Activated CD4-positive, alpha-beta memory T cell treated with anti-CD3 and anti-CD28 coated beads, Interleukin-2, amount 10 ng/mL, durations not matched to agents 7 days and 5 days (primary cell): ENCODE results near the gene RBM20. TPM values are rescaled to one million over a fixed set of nuclear protein-coding genes. Genes with fewer than 3 reads are reported as not detected.

Experiments
- CTCF ChIA-PET: fragments of 350-600 bp; sonication (Branson Sonifier 250); formaldehyde crosslinking; loops from one replicate; lab custom pipeline; 2021; ENCODE audit warnings: antibody characterized with exemption, inconsistent platforms; lab: Charles Lee
- POLR2A ChIA-PET: fragments of 350-600 bp; sonication (Branson Sonifier 250); formaldehyde crosslinking; loops from one replicate; lab custom pipeline; 2021; ENCODE audit warnings: antibody characterized with exemption; lab: Charles Lee
- DNase-seq: peaks from one replicate; pipeline ENCODE4 v3.0.0-alpha.2; 2020
- H3K27ac Mint-ChIP-seq: one replicate; pipeline ENCODE4 v1.8.0; 2021; ENCODE audit warnings: mild to moderate bottlenecking, mixed read lengths
- H3K27me3 Mint-ChIP-seq: one replicate; pipeline ENCODE4 v1.8.0; 2021; ENCODE audit warnings: mixed read lengths
- H3K36me3 Mint-ChIP-seq: one replicate; pipeline ENCODE4 v1.8.0; 2021; ENCODE audit warnings: low read depth, mixed read lengths
- H3K4me1 Mint-ChIP-seq: one replicate; pipeline ENCODE4 v1.8.0; 2021; ENCODE audit warnings: mixed read lengths
- H3K4me3 Mint-ChIP-seq: one replicate; pipeline ENCODE4 v1.8.0; 2021; ENCODE audit warnings: mild to moderate bottlenecking, mixed read lengths
- H3K9me3 Mint-ChIP-seq: one replicate; pipeline ENCODE4 v1.8.0; 2021; ENCODE audit warnings: mixed read lengths
- total RNA-seq, 2 experiments: library from RNA; stranded (reverse); gene quantifications; one replicate each; pipeline ENCODE4 v1.2.3, GENCODE V29; 2021

The RBM20 gene
- total RNA-seq, 2 experiments from 2014 or later = 0.03 TPM; not detected in 1

DNA sequence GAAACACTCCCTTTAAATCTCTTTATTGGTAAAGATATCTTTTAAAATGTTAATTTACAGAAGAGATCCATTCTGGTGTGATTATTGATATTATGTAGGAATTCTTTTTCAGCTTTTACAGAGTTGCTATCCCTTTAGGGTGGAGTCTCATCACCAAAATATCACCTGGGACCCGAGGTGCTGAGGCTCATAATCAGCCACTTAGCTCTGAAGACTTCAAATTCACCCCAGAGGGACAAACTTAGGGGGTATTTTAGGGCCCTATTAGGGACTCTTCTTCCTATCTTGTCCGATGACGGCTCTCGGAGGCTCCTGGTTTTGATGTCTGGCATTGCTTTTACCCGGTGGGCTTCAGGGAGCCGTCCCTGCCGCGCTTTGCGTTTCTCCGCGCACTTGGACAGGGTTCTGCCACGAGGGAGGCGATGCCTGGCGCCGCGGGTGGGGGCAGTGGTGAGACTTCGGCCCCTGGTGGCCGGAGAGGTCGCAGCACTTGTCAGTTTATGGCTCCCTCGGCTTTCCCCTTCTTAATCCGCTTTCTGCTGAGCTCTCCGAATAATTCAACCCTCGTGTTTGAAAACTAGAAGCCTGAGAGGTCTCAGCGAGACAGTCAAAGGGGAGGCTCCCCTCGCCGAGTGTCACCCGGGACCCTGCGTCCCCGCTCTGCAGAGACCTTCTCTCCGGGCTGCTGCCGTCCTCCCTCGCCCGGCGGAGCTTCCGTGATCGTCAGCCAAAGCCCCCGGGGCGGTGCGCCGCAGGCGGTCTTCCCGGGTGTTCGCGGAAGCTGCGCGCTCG, 27.8 kb downstream of the RBM20 start:
- peaks cover 25% of the 10 kb centered on the region for H3K27me3 Mint-ChIP-seq

DNA sequence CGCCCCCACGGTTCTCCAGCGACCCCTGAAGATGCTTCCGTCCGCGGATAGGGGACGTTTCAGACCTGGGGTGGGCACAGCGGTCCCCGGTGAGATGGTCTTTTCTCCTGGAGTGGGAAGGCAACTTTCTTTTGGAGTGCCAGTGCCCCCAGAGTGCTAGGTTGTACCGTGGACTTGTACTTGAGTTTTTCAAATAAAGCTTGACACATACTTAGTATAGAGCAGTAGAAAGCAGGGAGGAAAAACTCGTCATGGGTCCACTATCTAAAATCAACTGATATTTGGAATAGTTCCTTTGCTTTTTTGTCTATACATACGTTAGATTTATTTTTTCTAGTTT, 28.4 kb downstream of the RBM20 start:
- DNase-seq = no peak
- ChIA-PET CTCF (interaction anchor here (0.6 to 3.4 kb wide), 42 partner anchors 8 to 674 kb away, joined by 3 to 31 read pairs (median 4); partner anchors contain the start of genes BBIP1, PDCD4, RBM20 and SHOC2), POLR2A (interaction anchor here (0.6 to 1.2 kb wide), 3 partner anchors 21 to 32 kb away, joined by 3 to 4 read pairs (median 3); partner anchors contain the start of gene RBM20)
- Mint-ChIP-seq H3K36me3 (no peaks in the 10 kb centered on the region), H3K27me3 (peaks cover 25% of the 10 kb centered on the region), H3K4me3 (peak overlapping the region; percentile 74), H3K4me1 (peaks cover 5% of the 10 kb centered on the region), H3K9me3 (no peaks in the 10 kb centered on the region), H3K27ac (no peak overlapping the region)

More for the DNA sequence above, 27.8 kb downstream of the RBM20 start:
- peak; percentile 71 for DNase-seq
- POLR2A ChIA-PET = interaction anchor here (0.6 to 1.3 kb wide), 6 partner anchors 14 to 367 kb away, joined by 3 to 4 read pairs (median 4); partner anchors contain the start of genes RBM20 and SMNDC1
- no peaks in the 10 kb centered on the region for H3K9me3 Mint-ChIP-seq
- H3K36me3 Mint-ChIP-seq = no peaks in the 10 kb centered on the region
- CTCF ChIA-PET = interaction anchor here (0.6 to 3.4 kb wide), 44 partner anchors 9 to 673 kb away, joined by 3 to 31 read pairs (median 4); partner anchors contain the start of genes BBIP1, PDCD4, SHOC2 and SMNDC1
- peak overlapping the region; percentile 74 for H3K4me3 Mint-ChIP-seq
- peaks cover 5% of the 10 kb centered on the region for H3K4me1 Mint-ChIP-seq
- no peak overlapping the region for H3K27ac Mint-ChIP-seq

DNA sequence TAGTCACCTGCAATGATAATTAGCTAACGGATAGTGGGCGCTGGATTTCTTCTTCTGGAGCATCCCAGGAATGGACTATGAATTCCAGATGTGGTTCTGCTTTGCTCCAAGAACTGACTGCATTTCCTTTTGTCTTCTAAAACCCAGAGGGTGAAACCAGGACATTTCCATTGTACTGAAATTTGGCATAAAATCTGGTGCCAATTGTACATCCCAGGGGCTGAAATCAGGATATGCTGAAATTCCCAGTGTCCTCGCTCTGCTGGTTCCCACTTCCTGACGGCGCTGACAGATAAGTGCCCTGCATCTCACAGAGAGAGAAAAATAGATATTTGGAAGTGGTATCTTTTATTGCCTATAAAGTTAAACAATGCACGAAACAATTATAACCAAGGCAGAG, 31.9 kb downstream of the RBM20 start:
- H3K4me3 Mint-ChIP-seq = no peak overlapping the region
- ChIA-PET POLR2A (no interaction called here), CTCF (no interaction called here)
- H3K4me1 Mint-ChIP-seq = peaks cover 5% of the 10 kb centered on the region
- no peaks in the 10 kb centered on the region for H3K9me3 Mint-ChIP-seq
- no peak overlapping the region for H3K27ac Mint-ChIP-seq
- H3K36me3 Mint-ChIP-seq = no peaks in the 10 kb centered on the region
- DNase-seq = no peak
- H3K27me3 Mint-ChIP-seq = peaks cover 13% of the 10 kb centered on the region

DNA sequence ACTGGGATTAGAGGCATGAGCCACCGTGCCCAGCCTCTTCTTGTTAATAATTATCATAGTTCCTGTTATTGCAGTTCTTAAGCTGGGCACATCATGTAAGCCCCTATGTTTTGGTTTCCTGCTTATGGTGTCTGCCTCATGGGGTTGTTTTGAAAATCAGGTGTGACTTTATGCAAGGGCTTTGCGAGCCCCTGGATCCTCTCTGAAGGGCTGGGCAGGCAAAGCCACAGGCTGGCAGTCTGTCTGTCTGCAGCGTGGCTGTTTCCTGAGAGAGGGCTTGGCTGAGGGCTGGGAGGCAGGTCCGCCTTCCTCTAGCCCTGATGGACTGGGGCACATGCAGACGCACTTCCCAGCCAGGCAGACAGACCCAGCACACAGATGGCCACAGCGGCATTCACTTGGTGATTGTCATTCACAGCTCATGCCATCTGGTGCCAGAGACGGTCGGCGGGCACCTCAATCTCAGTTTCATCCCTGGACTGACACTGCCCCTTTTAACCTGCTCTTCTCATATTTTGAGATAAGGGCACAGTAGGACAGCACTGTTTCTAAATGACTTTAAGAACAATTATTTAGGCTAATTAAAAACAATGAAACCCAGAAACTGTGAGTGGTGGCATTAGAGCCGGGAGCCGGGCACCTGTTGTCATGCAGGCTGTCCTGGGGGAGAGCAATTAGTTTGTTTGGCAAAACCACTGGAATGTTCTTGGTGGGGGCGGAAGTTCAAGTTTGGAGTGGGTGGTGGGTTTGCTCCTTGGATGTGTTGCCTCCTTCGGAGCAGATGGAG, 35.5 kb downstream of the RBM20 start:
- no peak overlapping the region for H3K27ac Mint-ChIP-seq

DNA sequence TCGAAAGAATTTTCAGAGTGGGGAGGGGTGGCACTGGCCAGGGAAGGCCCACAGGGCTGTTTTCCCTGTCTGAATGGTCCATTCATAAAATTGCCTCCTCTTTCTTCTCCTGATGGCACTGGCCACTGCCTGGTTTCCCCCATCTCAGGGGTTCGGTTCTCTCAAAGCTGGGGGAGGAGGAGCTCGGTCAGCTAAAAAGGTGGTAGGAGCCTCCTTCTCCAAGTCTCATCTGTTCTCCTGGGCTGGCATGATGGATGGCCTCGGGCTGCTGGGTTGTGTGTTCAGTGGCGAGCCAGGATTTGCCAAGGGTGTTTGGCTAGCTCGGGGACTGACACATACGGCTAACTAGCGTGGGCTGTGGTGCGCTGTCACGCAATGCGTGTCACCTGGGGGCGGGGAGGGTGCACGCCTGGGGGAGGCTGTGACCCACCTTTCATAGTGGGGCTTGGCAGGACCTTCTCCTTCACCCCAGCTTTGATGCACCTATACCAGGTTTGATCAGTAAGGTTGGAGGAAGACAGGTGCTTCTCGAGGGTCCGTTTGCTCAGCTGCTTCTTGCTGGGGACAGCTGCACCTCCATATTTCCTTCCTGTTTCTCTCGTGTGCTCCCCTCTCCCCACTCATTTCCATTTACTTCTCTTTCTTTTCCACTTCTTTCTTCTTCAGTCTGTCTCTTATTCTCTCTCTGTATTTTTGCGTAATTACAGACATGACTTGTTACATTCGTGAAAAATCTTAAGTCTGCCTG, 36.3 kb downstream of the RBM20 start:
- no peak overlapping the region for H3K27ac Mint-ChIP-seq
- POLR2A ChIA-PET = no interaction called here
- H3K36me3 Mint-ChIP-seq = no peaks in the 10 kb centered on the region
- H3K27me3 Mint-ChIP-seq = peaks cover 20% of the 10 kb centered on the region
- no peak overlapping the region for H3K4me3 Mint-ChIP-seq
- CTCF ChIA-PET = interaction anchor here (0.9 to 3.4 kb wide), 6 partner anchors 8 to 373 kb away, joined by 3 to 22 read pairs (median 4); no protein-coding TSS in a partner anchor
- H3K9me3 Mint-ChIP-seq = no peaks in the 10 kb centered on the region
- DNase-seq = no peak
- H3K4me1 Mint-ChIP-seq = no peaks in the 10 kb centered on the region

More for the DNA sequence above, 35.5 kb downstream of the RBM20 start:
- Mint-ChIP-seq H3K4me1 (no peaks in the 10 kb centered on the region), H3K4me3 (no peak overlapping the region), H3K27me3 (peaks cover 17% of the 10 kb centered on the region), H3K9me3 (no peaks in the 10 kb centered on the region), H3K36me3 (no peaks in the 10 kb centered on the region)
- DNase-seq = no peak
- ChIA-PET POLR2A (no interaction called here), CTCF (interaction anchor here (1.7 to 3.4 kb wide), 2 partner anchors 7 to 68 kb away, joined by 8 to 22 read pairs; no protein-coding TSS in a partner anchor)

DNA sequence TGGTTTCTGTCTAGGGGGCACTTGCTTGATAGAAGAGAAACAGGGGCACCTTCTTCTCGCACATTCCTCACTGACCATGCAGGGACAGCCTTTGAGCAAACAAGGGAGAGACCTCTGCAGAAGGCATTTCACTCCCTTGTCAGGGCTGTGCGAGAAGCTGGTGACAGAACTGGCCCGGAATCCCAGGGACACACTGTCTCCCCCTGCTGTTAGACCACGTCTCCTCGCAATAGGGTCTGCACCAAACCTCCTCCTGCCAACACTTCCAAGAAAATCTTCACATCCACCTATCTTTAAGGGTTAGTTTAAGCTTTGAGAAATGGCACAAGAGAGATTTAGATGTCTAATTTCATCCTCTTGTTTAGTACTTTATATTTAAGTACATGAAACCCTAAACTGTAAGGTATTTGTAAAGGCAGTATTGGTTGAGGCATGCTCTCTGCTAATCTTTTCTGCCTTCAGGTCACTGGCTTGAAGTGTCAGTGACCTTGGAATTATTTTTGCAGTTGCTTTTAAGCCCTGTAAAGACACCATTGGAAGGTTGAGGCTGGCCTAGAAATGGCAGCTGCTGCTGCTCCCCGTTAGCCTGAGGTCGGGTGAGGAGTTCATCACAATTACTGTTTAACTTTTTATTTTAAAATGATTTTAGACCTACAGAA, 37.0 kb downstream of the RBM20 start:
- ChIA-PET POLR2A (no interaction called here), CTCF (interaction anchor here (0.9 to 3.4 kb wide), 6 partner anchors 9 to 374 kb away, joined by 3 to 22 read pairs (median 4); no protein-coding TSS in a partner anchor)
- Mint-ChIP-seq H3K27me3 (peaks cover 20% of the 10 kb centered on the region), H3K27ac (no peak overlapping the region), H3K4me1 (no peaks in the 10 kb centered on the region), H3K36me3 (no peaks in the 10 kb centered on the region), H3K9me3 (no peaks in the 10 kb centered on the region), H3K4me3 (no peak overlapping the region)
- DNase-seq = peak; percentile 37

DNA sequence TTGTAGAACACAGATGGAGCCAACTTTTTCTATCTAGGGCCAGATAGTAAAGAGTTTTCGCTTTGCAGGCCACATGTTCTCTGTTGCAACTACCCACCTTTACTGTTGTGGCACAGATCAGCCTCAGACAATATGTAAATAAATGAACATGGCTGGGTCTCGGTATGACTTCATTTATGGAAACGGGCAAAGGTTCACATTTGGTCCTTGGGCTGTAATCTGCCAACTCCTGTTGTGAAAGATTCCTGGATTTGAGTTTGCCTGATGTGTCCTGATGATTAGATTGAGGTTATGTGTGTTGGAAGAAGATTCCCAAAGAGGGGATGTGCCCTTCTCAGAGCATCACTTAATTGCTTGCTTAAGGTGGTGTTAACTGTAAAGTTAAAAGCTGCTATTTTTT, 38.2 kb downstream of the RBM20 start:
- POLR2A ChIA-PET = no interaction called here
- CTCF ChIA-PET = interaction anchor here (1.1 to 4.3 kb wide), 3 partner anchors 10 to 75 kb away, joined by 3 to 31 read pairs (median 22); no protein-coding TSS in a partner anchor
- DNase-seq = no peak
- Mint-ChIP-seq H3K4me1 (no peaks in the 10 kb centered on the region), H3K27ac (no peak overlapping the region), H3K36me3 (no peaks in the 10 kb centered on the region), H3K4me3 (no peak overlapping the region), H3K9me3 (no peaks in the 10 kb centered on the region), H3K27me3 (peaks cover 20% of the 10 kb centered on the region)

DNA sequence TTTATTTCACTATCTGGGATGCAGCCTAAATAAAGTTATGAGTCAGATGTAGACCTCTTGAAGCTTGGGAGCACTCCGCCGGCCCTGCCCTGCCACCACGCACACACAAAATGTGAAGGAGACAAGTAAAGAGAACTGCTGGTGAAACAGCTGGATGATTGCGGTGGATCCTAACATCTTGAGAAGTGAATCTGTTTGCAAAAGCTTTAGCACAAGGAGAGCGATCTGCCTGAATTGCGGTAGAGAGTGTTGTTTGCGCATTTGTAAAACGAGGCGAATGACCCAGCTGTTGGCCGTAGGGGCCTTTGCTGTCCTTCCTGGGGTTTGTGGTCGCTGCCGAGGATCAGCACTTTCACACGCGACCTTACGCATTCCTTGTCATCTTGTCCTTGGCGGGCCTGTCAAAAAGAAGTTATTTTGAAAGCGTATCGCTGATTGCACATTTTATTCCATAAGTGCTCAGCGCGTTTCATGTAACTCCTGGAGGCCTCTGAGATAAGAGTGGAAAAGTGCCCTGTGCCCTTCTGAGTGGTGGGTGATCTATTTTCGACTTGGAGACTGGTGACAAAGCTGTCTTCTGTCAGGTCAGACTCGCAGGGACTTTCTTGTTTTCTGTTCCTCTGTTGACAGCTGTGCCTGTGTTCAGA, 40.8 kb downstream of the RBM20 start:
- Mint-ChIP-seq H3K27me3 (peaks cover 23% of the 10 kb centered on the region), H3K4me1 (no peaks in the 10 kb centered on the region), H3K36me3 (no peaks in the 10 kb centered on the region), H3K27ac (no peak overlapping the region), H3K9me3 (no peaks in the 10 kb centered on the region), H3K4me3 (no peak overlapping the region)
- POLR2A ChIA-PET = interaction anchor here (0.9 to 1.3 kb wide), 2 partner anchors 13 to 16 kb away, joined by 3 to 4 read pairs; no protein-coding TSS in a partner anchor
- CTCF ChIA-PET = interaction anchor here (4.3 kb wide), 1 partner anchor 13 kb away, joined by 31 read pairs; no protein-coding TSS in a partner anchor
- DNase-seq = no peak

DNA sequence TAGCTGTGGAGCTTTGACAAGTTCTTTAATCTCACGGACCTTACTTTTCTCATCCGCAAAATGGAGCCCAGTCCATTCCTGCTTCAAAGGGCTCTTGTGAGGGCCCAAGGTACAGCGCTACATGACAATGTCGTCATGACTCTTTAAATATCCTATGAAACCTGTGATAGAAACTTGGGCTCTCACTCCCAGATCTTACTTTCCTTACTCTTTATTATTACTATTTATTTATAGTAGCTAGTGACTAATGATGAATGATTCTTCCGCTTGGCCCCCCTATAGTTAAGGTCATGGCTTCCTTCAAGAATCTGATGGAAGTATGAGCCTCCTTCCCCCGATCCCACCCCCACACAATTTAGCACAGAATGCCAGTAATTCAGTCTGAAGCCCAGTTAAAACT, 41.9 kb downstream of the RBM20 start:
- no peak overlapping the region for H3K27ac Mint-ChIP-seq
- H3K36me3 Mint-ChIP-seq = no peaks in the 10 kb centered on the region
- CTCF ChIA-PET = interaction anchor here (4.3 kb wide), 1 partner anchor 14 kb away, joined by 31 read pairs; no protein-coding TSS in a partner anchor

DNA sequence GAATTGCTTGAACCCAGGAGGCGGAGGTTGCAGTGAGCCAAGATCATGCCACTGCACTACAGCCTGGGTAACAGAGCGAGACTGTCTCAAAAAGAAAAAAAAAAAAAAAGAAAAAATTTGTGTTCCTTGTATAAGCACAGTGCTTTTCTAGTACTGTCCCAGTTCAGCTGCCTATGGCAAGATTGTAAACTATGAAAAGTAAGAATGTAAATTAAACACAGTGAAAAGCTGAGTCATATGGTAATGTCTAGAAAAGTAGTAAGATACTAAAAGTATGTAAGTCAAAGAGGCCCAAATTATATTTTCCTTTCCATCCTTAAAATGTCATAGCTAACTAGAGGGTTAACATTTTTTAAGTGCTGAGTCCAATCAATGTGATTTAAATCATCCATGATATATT, 42.8 kb downstream of the RBM20 start:
- Mint-ChIP-seq H3K27me3 (peaks cover 31% of the 10 kb centered on the region), H3K4me1 (no peaks in the 10 kb centered on the region), H3K9me3 (no peaks in the 10 kb centered on the region), H3K4me3 (no peak overlapping the region), H3K36me3 (no peaks in the 10 kb centered on the region), H3K27ac (no peak overlapping the region)
- CTCF ChIA-PET = interaction anchor here (3.5 to 4.3 kb wide), 2 partner anchors 15 kb away, joined by 16 to 31 read pairs; no protein-coding TSS in a partner anchor
- DNase-seq = no peak
- POLR2A ChIA-PET = no interaction called here

More for the DNA sequence above, 41.9 kb downstream of the RBM20 start:
- no peaks in the 10 kb centered on the region for H3K9me3 Mint-ChIP-seq
- peaks cover 30% of the 10 kb centered on the region for H3K27me3 Mint-ChIP-seq
- POLR2A ChIA-PET = interaction anchor here (0.9 kb wide), 1 partner anchor 14 kb away, joined by 4 read pairs; no protein-coding TSS in a partner anchor
- no peak for DNase-seq
- H3K4me3 Mint-ChIP-seq = no peak overlapping the region
- H3K4me1 Mint-ChIP-seq = no peaks in the 10 kb centered on the region

DNA sequence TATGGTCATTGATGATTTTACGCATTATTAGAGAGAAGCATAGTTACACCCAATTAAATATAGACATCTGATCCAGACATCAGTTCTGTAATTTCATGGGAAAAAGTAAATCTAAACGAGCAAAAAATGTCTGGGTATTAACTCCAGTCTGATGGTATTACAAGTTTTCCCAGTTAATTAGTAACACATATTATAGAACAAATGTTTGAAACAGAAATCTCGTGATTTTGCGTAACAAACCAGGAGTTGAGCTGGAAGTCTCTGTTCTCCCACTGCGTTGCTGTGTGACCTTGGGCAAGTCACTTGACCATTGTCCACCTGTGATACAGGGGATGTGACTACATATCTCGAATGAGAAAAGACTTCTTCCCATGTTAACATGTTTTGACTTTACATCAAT, 43.3 kb downstream of the RBM20 start:
- ChIA-PET POLR2A (no interaction called here), CTCF (interaction anchor here (3.5 kb wide), 1 partner anchor 15 kb away, joined by 16 read pairs; no protein-coding TSS in a partner anchor)
- Mint-ChIP-seq H3K36me3 (no peaks in the 10 kb centered on the region), H3K27ac (no peak overlapping the region), H3K9me3 (no peaks in the 10 kb centered on the region), H3K4me1 (no peaks in the 10 kb centered on the region), H3K27me3 (peaks cover 27% of the 10 kb centered on the region), H3K4me3 (no peak overlapping the region)
- DNase-seq = no peak
